Measurements from ENCODE around the gene TSACC.

DNA sequence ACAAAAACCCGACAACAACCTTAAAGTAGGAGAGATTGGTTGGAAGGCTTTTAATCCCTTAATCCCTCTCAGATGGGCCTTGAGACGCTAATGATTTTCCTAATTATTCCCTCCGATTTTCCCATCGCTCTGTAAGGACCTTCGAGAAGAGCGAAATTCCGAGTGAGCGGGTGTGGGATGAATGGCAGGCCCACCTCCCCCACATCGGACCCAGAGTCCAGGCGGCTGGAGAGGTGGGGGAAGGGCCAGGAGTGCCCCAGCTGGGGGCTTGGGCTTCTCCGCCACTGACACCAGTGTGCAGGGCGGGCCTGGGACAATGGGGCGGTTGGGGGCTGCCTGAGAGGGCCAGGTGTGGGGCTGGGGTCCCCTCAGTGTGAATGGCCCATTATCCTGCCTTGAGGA, 54.1 kb downstream of the TSACC start:
- TF ChIP-seq, protein P1, sequence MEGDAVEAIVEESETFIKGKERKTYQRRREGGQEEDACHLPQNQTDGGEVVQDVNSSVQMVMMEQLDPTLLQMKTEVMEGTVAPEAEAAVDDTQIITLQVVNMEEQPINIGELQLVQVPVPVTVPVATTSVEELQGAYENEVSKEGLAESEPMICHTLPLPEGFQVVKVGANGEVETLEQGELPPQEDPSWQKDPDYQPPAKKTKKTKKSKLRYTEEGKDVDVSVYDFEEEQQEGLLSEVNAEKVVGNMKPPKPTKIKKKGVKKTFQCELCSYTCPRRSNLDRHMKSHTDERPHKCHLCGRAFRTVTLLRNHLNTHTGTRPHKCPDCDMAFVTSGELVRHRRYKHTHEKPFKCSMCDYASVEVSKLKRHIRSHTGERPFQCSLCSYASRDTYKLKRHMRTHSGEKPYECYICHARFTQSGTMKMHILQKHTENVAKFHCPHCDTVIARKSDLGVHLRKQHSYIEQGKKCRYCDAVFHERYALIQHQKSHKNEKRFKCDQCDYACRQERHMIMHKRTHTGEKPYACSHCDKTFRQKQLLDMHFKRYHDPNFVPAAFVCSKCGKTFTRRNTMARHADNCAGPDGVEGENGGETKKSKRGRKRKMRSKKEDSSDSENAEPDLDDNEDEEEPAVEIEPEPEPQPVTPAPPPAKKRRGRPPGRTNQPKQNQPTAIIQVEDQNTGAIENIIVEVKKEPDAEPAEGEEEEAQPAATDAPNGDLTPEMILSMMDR (IDR thresholded peaks at IDR 0.05; ENCODE audit: low read depth, low read length), result no peak
- no peak for TF ChIP-seq POLR2A (IDR thresholded peaks at IDR 0.05; ENCODE audit: extremely low read depth, insufficient read length)
